Fibroblast of pulmonary artery (primary cell): ENCODE results near the gene WNT2.
"Not testable (repeated sequence)": the region's sequence is repeated elsewhere in the genome, so short reads cannot be mapped to it uniquely, and the experiment has no call there.

Experiments used
- DNase-seq: peaks from one replicate; pipeline ENCODE4 v3.0.0-alpha.2; 2010; ENCODE audit warnings: low read depth
- H3K4me3 ChIP-seq: replicated peaks from 2 replicates; pipeline ENCODE4 v1.5.1; 2011; ENCODE audit warnings: low read depth, mild to moderate bottlenecking, control low read depth, low read length, moderate library complexity
- TF ChIP-seq, protein P1 (sequence below): IDR thresholded peaks from 2 replicates; pipeline ENCODE4 v1.5.1; 2011; ENCODE audit warnings: mild to moderate bottlenecking, control low read depth, low read length, inconsistent platforms; ENCODE audit errors: missing control alignments

Gene WNT2

DNA sequence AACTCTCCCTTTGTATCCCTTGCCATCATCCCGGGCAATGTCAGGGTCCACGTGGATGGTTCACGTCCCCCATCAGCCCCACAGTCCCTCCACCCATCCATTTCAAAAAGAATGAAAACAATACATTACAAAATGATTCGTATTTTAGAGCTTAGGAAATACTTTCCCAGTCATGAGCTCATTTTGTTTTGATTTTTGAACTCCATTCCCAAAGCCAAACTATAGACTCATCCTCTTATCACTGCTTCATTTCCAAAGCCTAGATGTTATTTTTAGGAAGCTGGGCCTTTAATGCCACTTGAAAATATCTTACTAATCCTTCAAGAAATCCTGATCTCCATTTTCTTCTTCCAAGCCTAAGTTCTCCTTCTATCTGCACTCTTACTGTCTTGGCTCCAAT lies 72.1 kb downstream of the WNT2 start:
- TF ChIP-seq, protein P1, sequence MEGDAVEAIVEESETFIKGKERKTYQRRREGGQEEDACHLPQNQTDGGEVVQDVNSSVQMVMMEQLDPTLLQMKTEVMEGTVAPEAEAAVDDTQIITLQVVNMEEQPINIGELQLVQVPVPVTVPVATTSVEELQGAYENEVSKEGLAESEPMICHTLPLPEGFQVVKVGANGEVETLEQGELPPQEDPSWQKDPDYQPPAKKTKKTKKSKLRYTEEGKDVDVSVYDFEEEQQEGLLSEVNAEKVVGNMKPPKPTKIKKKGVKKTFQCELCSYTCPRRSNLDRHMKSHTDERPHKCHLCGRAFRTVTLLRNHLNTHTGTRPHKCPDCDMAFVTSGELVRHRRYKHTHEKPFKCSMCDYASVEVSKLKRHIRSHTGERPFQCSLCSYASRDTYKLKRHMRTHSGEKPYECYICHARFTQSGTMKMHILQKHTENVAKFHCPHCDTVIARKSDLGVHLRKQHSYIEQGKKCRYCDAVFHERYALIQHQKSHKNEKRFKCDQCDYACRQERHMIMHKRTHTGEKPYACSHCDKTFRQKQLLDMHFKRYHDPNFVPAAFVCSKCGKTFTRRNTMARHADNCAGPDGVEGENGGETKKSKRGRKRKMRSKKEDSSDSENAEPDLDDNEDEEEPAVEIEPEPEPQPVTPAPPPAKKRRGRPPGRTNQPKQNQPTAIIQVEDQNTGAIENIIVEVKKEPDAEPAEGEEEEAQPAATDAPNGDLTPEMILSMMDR = no peak
- H3K4me3 ChIP-seq = no peak overlapping the region
- DNase-seq = peak; percentile 30

DNA sequence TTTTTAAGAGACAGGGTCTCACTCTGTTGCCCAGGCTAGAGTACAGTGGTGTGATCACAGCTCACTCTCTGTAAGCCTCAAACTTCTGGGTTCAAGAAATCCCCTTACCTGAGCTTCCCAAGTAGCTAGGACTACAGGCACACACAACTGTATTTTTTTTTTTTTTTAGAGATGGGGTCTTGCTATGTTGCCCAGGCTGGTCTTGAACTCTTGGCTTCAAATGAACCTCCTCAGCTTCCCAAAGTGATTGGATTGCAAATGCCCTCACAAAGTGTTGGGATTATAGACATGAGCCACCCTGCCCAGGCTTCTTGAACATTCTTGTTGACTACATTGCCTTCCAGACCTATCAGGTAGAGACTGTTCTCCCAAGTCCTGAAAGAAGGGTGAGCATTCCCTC lies 72.6 kb downstream of the WNT2 start:
- no peak for DNase-seq
- no peak overlapping the region for H3K4me3 ChIP-seq
- TF ChIP-seq, protein P1 = no peak

DNA sequence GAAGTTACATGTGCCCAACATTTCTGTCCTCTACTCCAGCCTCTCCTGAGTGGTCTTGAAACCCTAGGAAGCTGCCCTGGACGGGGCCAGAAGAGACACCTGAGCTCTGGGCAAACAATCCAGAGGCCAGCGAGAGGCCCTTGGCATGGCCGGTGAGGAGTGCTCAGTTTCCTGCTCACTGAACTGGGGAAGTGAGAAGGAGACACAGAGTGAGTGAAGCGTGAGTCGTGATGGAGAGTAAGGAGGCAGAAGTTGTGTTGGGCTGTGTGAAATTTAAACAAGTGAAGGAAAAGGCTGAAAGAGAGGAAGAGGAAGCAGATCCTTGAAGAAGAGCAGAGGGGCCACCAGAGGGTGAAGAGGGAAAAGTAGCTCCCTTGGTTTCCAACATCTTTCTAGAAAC lies 73.2 kb downstream of the WNT2 start:
- TF ChIP-seq, protein P1 = no peak
- DNase-seq = no peak
- H3K4me3 ChIP-seq = no peak overlapping the region

DNA sequence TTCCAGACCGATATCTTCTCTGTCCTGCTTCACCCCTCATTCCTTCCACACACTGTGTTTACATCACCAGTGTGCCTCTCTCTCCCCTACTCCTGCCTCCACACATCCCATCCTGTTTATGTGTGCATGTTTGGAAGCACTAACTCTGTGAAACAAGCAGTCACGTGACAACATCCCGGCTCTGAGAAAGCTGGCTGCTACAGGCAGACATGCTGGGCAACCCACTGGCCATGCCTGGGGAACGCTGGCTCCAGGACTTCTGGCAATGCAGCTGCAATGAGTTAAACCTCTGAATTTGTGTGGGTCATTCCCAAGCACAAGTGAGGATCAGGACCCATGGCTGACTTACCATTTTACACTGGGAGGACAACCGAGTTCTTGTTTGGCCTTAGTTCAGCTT lies 74.0 kb downstream of the WNT2 start:
- TF ChIP-seq, protein P1 = no peak
- no peak for DNase-seq
- H3K4me3 ChIP-seq = no peak overlapping the region

DNA sequence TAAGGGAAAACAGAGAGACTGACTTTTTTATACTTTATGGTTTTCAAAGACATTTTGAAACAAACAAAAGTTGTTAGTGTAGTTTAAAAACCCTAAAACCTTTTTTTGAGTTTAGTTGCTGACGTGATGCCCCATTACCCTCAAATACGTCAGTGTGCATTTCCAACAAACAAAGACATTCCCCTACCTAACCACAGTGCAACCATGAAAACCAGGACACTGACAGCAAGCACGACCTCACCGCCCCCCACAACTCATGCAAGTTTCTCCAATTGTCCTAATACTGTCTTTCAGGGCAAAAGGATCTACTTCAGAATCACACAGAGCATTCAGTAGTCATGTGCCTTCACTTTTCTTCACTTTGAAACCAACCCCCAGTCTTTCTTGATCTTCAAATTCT lies 75.0 kb downstream of the WNT2 start:
- TF ChIP-seq, protein P1 = no peak
- no peak for DNase-seq
- H3K4me3 ChIP-seq = no peak overlapping the region

DNA sequence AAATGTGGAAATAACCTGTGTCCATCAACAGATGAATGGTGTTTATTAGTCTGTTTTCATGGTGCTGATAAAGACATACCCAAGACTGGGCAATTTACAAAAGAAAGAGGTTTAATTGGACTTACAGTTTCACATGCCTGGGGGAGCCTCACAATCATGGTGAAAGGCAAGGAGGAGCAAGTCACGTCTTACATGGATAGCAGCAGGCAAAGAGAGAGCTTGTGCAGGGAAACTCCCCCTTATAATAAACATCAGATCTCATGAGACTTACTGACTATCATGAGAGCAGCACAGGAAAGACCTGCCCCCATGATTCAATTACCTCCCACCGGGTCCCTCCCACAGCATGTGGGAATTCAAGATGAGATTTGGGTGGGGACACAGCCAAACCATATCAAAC lies 77.2 kb downstream of the WNT2 start:
- H3K4me3 ChIP-seq, DNase-seq: not testable (repeated sequence)

DNA sequence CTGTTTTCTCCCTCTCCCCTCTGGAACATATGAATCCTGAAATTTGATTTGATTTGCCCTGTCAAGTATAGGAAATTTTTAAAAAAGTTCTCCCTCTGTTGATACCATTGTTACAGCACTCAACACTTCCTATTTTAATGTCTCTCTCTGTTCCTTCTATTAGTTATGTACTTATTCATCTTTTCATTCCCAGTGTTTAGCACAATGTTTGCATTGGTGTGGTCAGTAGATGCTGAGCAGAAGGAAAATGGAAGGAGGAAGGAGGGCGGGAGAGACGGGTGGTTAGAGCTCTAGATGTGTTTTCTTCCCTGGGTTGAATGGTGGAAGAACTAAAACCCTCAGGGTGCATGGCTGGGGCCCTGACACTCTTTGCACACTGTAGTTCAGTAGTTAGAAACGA lies 79.5 kb downstream of the WNT2 start:
- no peak overlapping the region for H3K4me3 ChIP-seq
- DNase-seq = no peak
- TF ChIP-seq, protein P1 = no peak

DNA sequence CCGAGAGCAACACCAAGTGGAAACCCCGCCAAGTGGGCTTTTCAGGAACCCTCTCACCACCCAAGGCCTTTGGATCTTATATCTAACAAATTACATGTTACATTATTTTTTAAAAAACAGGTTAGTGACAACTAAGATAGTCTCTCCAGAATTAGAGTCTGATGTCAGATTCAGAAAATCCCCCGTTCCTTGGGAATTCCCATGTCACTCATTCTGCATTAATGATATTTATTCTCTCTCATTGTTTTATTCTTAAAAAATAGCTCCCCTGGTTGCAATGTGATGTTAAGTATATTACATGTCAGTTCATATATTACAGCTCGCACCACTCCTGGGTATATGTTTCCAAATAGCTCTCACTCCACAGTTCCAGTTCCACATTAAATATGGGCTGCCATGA lies 81.8 kb downstream of the WNT2 start:
- H3K4me3 ChIP-seq = no peak overlapping the region
- TF ChIP-seq, protein P1 = no peak
- no peak for DNase-seq
